NT2/D1 (cell line): ENCODE results near the gene ADGRL4.
"Not testable (repeated sequence)": the region's sequence is repeated elsewhere in the genome, so short reads cannot be mapped to it uniquely, and the experiment has no call there.

Source experiments
- SUZ12 ChIP-seq: IDR thresholded peaks from 2 replicates; pipeline ENCODE4 v1.6.1; 2011; ENCODE audit not compliant: insufficient read length, insufficient read depth; ENCODE audit errors: extremely low read depth
- YY1 ChIP-seq: IDR thresholded peaks from 2 replicates; pipeline ENCODE4 v1.6.1; 2011; ENCODE audit not compliant: insufficient read length, insufficient read depth

DNA sequence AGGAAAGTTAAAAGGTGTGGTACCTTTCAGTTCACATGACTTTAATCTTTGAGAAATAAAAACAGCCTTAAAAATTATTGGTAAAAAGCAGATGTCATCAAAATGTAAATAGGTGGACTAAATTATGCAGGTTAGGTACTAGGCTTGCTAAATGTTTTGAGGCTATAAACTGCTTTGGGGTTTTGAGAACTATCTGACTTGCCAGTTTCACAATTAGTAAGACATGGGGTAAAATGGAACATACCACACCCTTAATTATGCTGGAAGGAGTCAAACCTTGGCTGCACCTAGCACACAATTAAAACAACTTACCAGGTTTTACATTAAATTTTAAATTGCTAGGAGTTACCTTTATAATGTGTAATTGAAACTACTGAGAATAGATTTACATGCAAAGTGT, 39.4 kb downstream of the ADGRL4 start:
- not testable (repeated sequence) for TF ChIP-seq YY1, SUZ12
